Measurements from ENCODE around the gene COPRS.

The COPRS gene

DNA sequence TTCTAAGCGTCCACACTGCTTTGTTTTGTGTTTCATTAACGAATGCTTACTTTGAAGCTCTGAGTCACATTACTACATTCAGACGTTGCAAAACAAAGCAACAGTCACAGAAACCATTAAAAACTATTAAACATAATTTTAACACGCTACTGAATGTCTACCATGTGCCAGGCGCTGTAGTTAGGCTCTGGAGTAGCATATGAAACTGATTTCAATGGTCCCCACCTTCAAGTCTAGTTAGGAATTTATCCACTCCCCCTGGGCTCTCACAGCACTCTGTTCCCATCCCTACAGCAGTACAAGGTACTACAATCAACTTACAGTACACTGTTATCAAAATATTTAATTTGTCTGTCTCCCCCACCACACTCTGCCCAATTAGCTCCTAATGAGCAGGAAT, 41.8 kb upstream of the COPRS start:
- no peaks in the 10 kb centered on the region for H3K9me3 ChIP-seq (ENCODE audit: severe bottlenecking)
- peaks cover 32% of the 10 kb centered on the region for H3K36me3 ChIP-seq
- H3K4me3 ChIP-seq (ENCODE audit: low read depth, low read length), result peak overlapping the region; percentile 70
- no peaks in the 10 kb centered on the region for H3K27me3 ChIP-seq (ENCODE audit: insufficient read depth, low read depth, severe bottlenecking)
- TF ChIP-seq, protein P1, sequence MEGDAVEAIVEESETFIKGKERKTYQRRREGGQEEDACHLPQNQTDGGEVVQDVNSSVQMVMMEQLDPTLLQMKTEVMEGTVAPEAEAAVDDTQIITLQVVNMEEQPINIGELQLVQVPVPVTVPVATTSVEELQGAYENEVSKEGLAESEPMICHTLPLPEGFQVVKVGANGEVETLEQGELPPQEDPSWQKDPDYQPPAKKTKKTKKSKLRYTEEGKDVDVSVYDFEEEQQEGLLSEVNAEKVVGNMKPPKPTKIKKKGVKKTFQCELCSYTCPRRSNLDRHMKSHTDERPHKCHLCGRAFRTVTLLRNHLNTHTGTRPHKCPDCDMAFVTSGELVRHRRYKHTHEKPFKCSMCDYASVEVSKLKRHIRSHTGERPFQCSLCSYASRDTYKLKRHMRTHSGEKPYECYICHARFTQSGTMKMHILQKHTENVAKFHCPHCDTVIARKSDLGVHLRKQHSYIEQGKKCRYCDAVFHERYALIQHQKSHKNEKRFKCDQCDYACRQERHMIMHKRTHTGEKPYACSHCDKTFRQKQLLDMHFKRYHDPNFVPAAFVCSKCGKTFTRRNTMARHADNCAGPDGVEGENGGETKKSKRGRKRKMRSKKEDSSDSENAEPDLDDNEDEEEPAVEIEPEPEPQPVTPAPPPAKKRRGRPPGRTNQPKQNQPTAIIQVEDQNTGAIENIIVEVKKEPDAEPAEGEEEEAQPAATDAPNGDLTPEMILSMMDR (IDR thresholded peaks at IDR 0.05; ENCODE audit: low read depth, low read length), result no peak
- DNase-seq, result no peak
- peak overlapping the region; percentile 66 for H3K27ac ChIP-seq

DNA sequence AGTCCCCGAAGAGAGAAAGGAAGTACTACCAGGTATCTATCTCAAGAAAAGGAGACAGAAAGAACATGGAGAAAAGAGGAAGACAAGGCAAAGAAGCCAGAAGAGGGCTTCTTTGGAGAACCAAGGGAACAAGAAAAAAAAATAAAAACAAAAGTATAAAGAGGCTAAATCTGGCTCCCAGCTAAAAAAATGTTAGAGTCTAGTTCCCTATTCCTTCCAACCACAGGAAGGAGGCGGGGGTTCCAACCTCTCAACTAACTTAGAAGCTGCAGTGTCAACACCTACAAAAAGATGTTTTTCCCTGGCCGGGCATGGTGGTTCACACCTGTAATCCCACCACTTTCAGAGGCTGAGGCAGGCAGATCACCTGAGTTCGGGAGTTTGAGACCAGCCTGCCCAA, 29.1 kb upstream of the COPRS start:
- peaks cover 84% of the 10 kb centered on the region for H3K36me3 ChIP-seq
- DNase-seq, result no peak

DNA sequence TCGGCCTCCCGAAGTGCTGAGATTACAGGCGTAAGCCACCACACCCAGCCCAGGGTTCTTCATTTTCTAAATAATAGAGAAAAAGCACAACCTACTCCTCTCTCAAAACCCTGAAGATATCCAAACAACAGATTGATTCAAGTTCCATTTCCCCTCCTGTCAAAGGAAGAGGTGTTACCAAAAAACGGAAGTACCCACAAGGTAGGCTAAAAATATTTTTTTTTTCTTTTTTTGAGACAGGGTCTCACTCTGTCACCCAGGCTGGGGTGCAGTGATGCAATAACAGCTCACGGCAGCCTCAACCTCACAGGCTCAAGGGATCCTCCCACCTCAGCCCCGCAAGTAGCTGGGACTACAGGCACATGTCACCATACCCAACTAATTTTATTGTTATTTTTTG, 23.5 kb upstream of the COPRS start:
- Histone ChIP-seq H3K27ac (no peak overlapping the region), H3K36me3 (peaks cover 82% of the 10 kb centered on the region), H3K27me3 (ENCODE audit: insufficient read depth, low read depth, severe bottlenecking) (no peaks in the 10 kb centered on the region), H3K4me3 (ENCODE audit: low read depth, low read length) (no peak overlapping the region), H3K9me3 (ENCODE audit: severe bottlenecking) (no peaks in the 10 kb centered on the region)
- TF ChIP-seq, protein P1 (IDR thresholded peaks at IDR 0.05; ENCODE audit: low read depth, low read length), result no peak
- no peak for DNase-seq

More for the DNA sequence above, 29.1 kb upstream of the COPRS start:
- no peak overlapping the region for H3K4me3 ChIP-seq (ENCODE audit: low read depth, low read length)
- H3K9me3 ChIP-seq (ENCODE audit: severe bottlenecking), result no peaks in the 10 kb centered on the region
- TF ChIP-seq, protein P1 (IDR thresholded peaks at IDR 0.05; ENCODE audit: low read depth, low read length), result no peak
- H3K27me3 ChIP-seq (ENCODE audit: insufficient read depth, low read depth, severe bottlenecking), result no peaks in the 10 kb centered on the region
- no peak overlapping the region for H3K27ac ChIP-seq

DNA sequence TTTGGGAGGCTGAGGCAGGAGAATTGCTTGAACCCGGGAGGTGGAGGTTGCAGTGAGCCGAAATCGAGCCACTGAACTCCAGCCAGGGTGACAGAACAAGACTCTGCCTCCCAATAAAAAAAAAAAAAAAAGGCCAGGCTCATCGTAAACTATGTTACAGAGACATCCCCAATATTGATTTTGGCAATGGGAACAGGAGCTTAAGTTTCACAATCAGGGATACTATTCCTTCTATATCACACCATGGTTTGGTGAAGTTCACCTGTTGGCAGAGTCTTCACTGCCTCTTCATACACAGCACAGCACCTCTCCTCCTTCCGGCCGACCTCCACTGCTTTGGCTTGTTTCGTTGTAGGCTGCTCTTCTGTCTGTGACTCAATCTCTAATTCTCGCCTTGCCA, 21.3 kb upstream of the COPRS start:
- Histone ChIP-seq H3K4me3 (ENCODE audit: low read depth, low read length) (no peak overlapping the region), H3K27me3 (ENCODE audit: insufficient read depth, low read depth, severe bottlenecking) (no peaks in the 10 kb centered on the region), H3K36me3 (peaks cover 77% of the 10 kb centered on the region), H3K9me3 (ENCODE audit: severe bottlenecking) (no peaks in the 10 kb centered on the region), H3K27ac (no peak overlapping the region)
- TF ChIP-seq, protein P1 (IDR thresholded peaks at IDR 0.05; ENCODE audit: low read depth, low read length), result no peak
- no peak for DNase-seq

DNA sequence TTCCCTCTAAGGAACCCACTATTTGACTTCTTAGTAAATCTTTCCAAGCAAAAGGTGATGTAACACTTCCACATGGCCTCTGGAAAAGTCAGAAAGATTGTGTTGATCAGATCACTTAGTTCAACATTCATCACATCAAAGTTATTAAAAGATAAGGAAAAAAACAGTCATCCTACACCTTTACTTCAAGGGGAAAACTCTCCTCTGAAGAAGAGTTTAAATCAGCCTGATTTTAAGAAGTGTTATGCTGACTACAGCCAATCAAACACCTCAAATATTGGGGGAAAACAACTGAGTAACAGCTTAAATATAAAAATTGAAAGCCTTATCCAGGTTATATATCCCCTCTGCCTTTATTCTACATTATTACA, 19.6 kb upstream of the COPRS start:
- peaks cover 80% of the 10 kb centered on the region for H3K36me3 ChIP-seq
- H3K27me3 ChIP-seq (ENCODE audit: insufficient read depth, low read depth, severe bottlenecking), result no peaks in the 10 kb centered on the region
- H3K27ac ChIP-seq, result no peak overlapping the region
- DNase-seq, result no peak
- TF ChIP-seq, protein P1 (IDR thresholded peaks at IDR 0.05; ENCODE audit: low read depth, low read length), result no peak
- H3K4me3 ChIP-seq (ENCODE audit: low read depth, low read length), result no peak overlapping the region
- no peaks in the 10 kb centered on the region for H3K9me3 ChIP-seq (ENCODE audit: severe bottlenecking)

DNA sequence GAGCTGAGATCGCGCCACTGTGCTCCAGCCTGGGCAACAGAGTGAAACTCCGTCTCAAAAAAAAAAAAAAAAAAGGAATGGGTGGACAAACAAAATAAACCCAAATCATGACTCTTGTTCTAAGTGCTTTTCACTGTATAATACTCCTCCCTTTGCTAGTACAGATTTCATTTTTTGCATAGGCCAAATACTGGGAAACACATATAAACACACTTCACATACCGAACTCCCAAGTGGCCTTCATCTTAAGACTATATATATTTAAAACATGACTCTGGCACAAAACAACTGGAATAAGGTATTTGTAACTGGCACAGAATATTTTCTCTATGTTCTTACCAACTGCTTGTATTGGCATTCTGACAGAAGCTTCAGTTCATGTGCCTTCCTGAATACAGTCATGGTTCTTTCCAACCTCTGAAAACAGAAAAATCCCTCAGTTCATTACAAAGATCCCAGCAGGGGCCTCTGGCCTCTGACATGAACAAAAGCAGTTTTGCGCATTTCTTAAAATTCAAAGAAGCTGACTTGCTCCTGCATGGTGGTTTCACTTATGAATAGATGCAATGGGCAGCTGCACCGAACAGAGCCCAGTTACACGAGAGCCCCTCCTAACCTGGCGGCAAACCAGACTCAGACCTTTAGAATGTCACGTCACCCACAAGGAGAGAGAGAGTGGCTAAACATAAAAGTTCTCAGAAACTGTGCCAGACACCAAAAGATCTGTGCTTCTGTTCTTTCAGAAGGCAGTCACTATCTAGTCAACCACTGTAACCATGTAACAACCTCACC, 19.1 kb upstream of the COPRS start:
- peaks cover 82% of the 10 kb centered on the region for H3K36me3 ChIP-seq
- H3K27ac ChIP-seq, result no peak overlapping the region
- no peaks in the 10 kb centered on the region for H3K9me3 ChIP-seq (ENCODE audit: severe bottlenecking)
- H3K4me3 ChIP-seq (ENCODE audit: low read depth, low read length), result no peak overlapping the region
- H3K27me3 ChIP-seq (ENCODE audit: insufficient read depth, low read depth, severe bottlenecking), result no peaks in the 10 kb centered on the region
- no peak for DNase-seq
- TF ChIP-seq, protein P1 (IDR thresholded peaks at IDR 0.05; ENCODE audit: low read depth, low read length), result no peak

Measured in WERI-Rb-1 (cell line).